Keratinocyte (primary cell): ENCODE data around the gene REEP6.

Experiments used
- CTCF ChIP-seq, 3 experiments: IDR thresholded peaks in 1 of 3; conservative IDR thresholded peaks in 1 of 3; optimal IDR thresholded peaks in 1 of 3; 2 replicates in 2 of 3; 3 replicates in 1 of 3; pipeline versions ENCODE3 to v1.5.1; 2011; ENCODE audit warnings: low read length in 3 of 3, mild to moderate bottlenecking in 3 of 3, moderate library complexity in 2 of 3, control low read depth in 1 of 3, inconsistent platforms in 1 of 3; ENCODE audit not compliant: insufficient read depth in 2 of 3; ENCODE audit errors: extremely low read depth in 1 of 3
- EZH2 ChIP-seq: IDR thresholded peaks from one replicate; pipeline ENCODE4 v1.6.1; 2012; ENCODE audit warnings: inconsistent platforms, mild to moderate bottlenecking, low read length, moderate library complexity

DNA sequence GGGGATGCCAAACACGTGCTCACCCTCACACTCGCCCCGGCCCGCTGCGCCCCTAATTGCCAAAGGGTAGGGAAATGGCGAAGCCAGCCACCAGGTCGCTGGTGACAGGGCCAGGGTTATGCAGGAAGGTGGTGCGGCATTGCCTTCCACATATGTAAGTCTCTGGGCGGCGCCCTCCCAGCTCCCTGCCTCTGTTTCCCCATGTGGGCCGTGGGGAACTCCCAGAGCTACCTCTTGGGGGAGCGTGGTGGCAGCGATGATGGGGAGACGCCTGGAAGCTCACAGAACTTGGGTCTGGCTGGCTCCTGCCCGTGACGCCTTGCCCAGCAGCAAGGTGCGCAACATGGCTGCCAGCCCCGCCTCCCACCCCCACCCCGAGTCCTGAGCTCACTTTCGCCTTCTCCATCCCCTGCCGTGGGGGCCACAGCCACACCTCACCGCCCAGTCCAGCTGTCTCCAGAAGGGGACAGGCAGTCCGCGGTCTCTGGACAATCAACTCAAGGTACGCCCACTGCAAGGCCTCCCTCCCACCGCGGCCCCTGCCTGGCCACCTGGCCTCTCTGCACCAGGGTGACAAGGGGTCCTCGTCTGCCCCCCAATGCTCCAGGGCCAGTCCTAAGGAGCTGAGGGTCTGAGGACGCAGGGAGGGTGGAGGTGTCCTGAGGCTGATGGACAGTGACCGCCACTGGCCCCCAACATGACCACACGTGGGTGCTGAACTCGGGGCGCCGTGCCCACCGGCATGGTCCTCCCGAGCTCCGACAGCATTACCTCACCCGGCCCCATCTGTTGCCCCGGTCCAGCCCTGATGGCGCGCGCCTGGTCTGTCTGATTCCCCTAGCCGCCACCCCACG is 18.5 kb upstream of the REEP6 start:
- TF ChIP-seq CTCF (optimal IDR thresholded peaks at IDR 0.05 in 1 of 3, IDR thresholded peaks at IDR 0.05 in 1 of 3, conservative IDR thresholded peaks at IDR 0.05 in 1 of 3; ENCODE audit: extremely low read depth in 1 of 3, insufficient read depth in 2 of 3, low read length in 3 of 3) = no peak
- no peak for TF ChIP-seq EZH2
